ENCODE measurements around the gene CTXND2.

GRCh38 chr1:150842343-150842742 is 44.6 kb upstream of the CTXND2 start:
- no peak for TF ChIP-seq CTCF (IDR thresholded peaks at IDR 0.05)
- TF ChIP-seq POLR2A (IDR thresholded peaks at IDR 0.05), result no peak
- no peak for TF ChIP-seq EP300 (IDR thresholded peaks at IDR 0.05)

Measured in tibial nerve (tissue), 4 donors.